HG03280 (cell line): ENCODE measurements around the gene PIWIL4.

Experiments used
- ATAC-seq: cut with Tn5 transposase; IDR thresholded peaks from one replicate; pipeline ENCODE4 v1.9.1; 2021; ENCODE audit warnings: mild to moderate bottlenecking, moderate library complexity; ENCODE audit not compliant: unreplicated experiment

The PIWIL4 gene

GRCh38 chr11:94661444-94661843 lies 94.3 kb downstream of the PIWIL4 start:
- ATAC-seq = no peak

GRCh38 chr11:94662065-94662779 lies 95.1 kb downstream of the PIWIL4 start:
- ATAC-seq = no peak

GRCh38 chr11:94662846-94663390 lies 95.8 kb downstream of the PIWIL4 start:
- no peak for ATAC-seq

- ATAC-seq = no peak
Observed at GRCh38 chr11:94664346-94664745, 97.2 kb downstream of the PIWIL4 start.

GRCh38 chr11:94665116-94665659 lies 98.0 kb downstream of the PIWIL4 start:
- ATAC-seq = no peak

- ATAC-seq = no peak
Observed at GRCh38 chr11:94666792-94667721, 99.9 kb downstream of the PIWIL4 start.

- no peak for ATAC-seq
Observed at GRCh38 chr11:94668212-94668793, 101.1 kb downstream of the PIWIL4 start.

GRCh38 chr11:94669023-94669422 lies 101.9 kb downstream of the PIWIL4 start:
- ATAC-seq = no peak
